ENCODE measurements around the gene LHX4.

Gene LHX4

DNA sequence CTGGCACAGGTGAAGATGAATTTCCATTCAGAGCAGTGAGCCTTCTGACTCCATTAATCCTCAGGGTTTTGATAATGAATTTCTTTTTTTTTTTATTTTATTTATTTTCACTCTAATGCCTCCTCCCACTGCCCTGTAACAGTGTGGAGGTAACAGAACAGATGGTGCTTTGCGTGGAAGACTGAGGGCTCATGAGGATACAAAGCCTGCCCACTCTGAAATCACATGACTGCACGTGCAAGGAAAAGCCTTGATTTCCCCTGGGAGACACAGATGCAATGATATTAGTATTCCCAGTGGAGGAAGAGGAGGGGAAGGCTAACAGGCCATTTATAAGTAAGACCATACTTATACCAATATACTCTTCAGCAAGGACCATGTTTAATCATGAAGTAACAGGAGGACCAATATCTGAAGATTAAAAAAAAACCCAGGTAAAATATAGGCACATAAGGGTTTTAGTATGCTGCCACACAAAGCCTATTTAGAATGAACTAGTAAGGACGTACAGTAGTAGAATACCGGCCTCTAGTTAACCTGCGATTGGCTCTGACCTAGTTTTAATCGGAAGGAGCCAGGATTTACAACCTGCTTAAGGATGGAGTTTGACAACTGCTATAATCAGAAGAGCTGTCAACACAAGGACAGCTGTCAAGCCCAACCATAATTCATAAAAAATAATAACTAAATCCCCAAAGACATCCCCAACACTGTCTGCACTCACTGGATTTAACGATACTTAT lies 69.6 kb downstream of the LHX4 start:
- DNase-seq (ENCODE audit: low read depth), result no peak

DNA sequence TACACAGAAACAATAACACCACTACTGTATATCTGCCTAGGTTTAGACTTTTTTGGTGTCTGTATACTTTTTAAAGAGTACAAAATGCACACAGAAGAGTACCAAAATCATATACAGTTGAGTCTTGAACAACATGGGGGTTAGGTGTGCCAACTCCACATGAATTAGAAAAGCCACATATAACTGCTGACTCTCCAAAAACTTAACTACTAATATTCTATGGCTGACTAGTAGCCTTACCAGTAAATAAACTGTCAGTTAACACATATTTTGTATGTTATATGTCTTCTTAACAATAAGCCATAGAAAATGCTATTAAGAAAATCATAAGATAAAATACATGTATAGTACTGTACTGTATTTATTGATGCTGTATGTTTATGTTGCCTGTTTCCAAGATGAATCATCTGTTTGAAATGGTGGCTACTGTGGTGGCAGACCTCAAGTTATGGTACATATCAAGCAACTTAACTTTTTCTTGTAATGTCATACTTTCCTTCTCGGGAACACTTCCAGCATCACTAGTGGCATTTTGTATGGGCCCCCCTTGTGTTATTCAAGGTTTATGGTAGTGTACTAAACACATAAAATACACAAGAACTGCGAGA lies 71.2 kb downstream of the LHX4 start:
- DNase-seq (ENCODE audit: low read depth), result no peak

DNA sequence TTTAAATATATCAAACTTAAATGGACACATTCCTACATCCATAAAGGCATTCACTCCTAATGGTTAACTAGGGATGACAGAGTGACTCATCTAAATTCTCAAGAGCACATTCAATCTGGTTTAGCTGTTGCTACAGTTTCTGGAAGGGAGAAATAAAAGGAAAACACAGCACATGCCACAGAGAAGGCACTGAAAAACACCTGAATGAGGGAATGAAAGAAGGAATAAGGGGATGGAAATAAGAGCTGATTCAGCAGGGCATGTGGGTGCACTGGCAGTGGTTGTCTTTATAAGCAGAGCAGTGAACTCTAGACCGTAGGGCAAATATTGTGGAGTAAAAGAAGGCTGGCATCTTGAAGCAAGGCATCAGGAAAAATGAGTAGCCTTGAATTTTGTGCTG lies 79.3 kb downstream of the LHX4 start:
- peak; percentile 34 for DNase-seq (ENCODE audit: low read depth)

DNA sequence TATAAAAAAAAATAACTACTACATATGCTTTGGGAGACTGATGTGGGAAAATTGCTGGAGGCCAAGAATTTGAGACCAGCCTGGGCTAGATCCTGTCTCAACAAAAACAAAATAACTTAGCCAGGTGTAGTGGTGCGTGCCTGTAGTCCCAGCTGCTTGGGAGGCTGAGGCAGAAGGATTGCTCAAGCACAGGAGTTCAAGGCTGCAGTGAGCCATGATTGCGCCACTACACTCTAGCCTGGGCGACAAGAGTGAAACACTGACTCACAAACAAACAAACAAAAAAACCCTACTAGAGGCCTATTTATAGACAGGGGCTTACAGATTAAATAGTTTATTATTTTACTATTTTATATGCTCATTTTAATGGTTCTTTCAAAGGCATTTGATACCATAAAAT lies 80.0 kb downstream of the LHX4 start:
- DNase-seq (ENCODE audit: low read depth), result no peak

DNA sequence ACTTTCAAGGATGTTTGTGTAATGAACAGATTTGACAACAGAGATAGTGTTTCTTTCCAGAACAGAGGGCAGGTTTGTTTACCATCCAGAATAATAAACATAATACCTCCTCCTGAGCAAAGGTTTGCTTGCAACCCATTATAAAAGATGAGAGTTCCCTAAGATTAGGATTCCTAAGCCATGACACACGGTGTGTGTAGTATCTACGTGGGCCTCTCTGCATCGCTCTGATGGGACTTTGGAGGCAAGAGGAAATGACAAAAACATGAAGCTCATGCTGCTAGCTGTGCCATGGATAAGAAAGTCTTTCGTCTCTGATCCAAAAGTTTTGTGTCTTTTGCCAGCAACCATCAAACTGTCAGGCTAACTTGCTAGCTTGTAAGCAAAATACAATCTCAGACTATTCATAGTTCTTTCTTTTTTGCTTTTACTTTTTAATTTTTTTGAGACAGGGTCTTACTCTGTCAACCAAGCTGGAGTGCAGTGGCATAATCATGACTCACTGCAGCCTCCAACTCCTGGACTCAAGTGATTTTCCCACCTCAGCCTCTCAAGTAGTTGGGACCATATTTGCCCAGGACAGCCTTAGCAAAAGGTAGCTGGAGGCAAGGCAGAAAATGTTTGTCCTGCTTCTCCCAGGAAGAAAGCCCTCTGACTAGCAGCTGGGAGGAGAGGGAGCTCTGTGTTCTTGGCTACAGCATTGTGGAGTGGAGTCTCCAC lies 81.1 kb downstream of the LHX4 start:
- DNase-seq (ENCODE audit: low read depth), result no peak

DNA sequence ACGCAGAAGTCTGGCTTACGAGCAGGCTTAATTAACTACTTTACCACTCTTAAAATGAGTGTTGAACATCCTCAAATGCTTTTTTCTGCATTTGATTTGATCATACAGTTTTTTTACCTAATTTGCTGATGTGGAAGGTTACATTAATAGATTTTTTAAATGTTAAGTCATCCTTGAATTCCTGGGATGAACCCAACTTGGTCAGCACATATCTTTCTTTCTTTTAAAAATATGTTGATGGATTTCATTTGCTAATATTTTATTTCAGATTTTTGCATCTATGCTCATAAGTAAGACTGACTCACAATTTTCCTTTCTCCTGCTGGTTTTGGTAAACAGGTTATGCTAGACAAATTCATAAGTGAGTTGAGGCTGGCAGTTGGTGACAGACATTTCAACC lies 82.9 kb downstream of the LHX4 start:
- no peak for DNase-seq (ENCODE audit: low read depth)

DNA sequence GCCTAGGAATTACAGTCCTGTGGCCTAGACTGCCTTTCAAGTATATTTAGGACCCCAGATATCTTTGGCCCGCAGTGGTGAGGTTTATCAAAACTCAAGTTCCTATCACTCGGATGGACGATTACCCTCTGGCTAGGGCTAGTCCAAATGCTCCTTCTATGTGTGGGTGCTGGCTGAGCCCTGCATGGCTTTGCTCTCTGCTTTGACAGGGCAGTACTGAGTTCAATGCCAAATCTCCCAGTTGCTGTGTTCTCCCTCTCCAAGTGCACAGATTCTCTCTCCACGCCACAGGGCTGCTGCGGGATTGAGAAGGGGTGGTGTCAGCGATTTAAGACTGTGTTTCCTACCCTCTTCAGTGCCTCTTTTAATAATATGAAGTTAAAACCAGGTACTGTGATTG lies 97.0 kb downstream of the LHX4 start:
- DNase-seq (ENCODE audit: low read depth), result no peak

Measured in stromal cell of bone marrow (primary cell).